H1 (cell line): ENCODE results near the gene GANAB. TPM values are rescaled to one million over a fixed set of nuclear protein-coding genes. Genes with fewer than 3 reads are reported as not detected.

Experiments
- CTCF ChIA-PET: fragments of 300-600 bp; sonication (Branson Sonifier 250); formaldehyde crosslinking; loops from one replicate; lab custom pipeline; 2021; ENCODE audit not compliant: partially characterized antibody; lab: Charles Lee
- POLR2A ChIA-PET: fragments of 300-600 bp; sonication (Branson Sonifier 250); formaldehyde crosslinking; loops from one replicate; lab custom pipeline; 2021; ENCODE audit warnings: inconsistent platforms; ENCODE audit not compliant: partially characterized antibody; lab: Charles Lee
- DNase-seq, 2 experiments: peaks; one replicate each; pipeline versions ENCODE4 v3.0.0 to v3.0.0-alpha.2; 2010 to 2022; ENCODE audit warnings: low spot score in 2 of 2, low read depth in 1 of 2, mixed read lengths in 1 of 2
- FAIRE-seq: peaks from 2 replicates; lab custom pipeline; 2011; peaks lifted over from hg19 to GRCh38; lab: Jason Lieb, UNC
- H2AFZ ChIP-seq: 2 replicates; pipeline ENCODE4 v1.8.1; 2012; ENCODE audit warnings: low read length, inconsistent platforms
- H2AK5ac ChIP-seq: 2 replicates; pipeline ENCODE4 v1.6.1; 2013; ENCODE audit warnings: low read depth, low read length
- H2BK120ac ChIP-seq: replicated peaks from 2 replicates; pipeline ENCODE3; 2013; ENCODE audit warnings: low read depth, low read length, inconsistent platforms
- H2BK12ac ChIP-seq: 2 replicates; pipeline ENCODE4 v1.6.1; 2013; ENCODE audit warnings: low read depth, low read length
- H2BK15ac ChIP-seq: 2 replicates; pipeline ENCODE4 v1.6.1; 2013; ENCODE audit warnings: low read length
- H2BK20ac ChIP-seq: 2 replicates; pipeline ENCODE4 v1.6.1; 2013; ENCODE audit warnings: low read length
- H2BK5ac ChIP-seq: 2 replicates; pipeline ENCODE4 v1.6.1; 2013; ENCODE audit warnings: low read depth, low read length
- H3K14ac ChIP-seq: 2 replicates; pipeline ENCODE4 v1.6.1; 2013; ENCODE audit warnings: inconsistent platforms; ENCODE audit not compliant: insufficient read length
- H3K18ac ChIP-seq: 2 replicates; pipeline ENCODE4 v1.6.1; 2013; ENCODE audit warnings: low read length; ENCODE audit errors: extremely low read depth
- H3K23ac ChIP-seq: 2 replicates; pipeline ENCODE4 v1.6.1; 2013; ENCODE audit warnings: inconsistent platforms; ENCODE audit not compliant: insufficient read length
- H3K23me2 ChIP-seq: 2 replicates; pipeline ENCODE4 v1.6.1; 2013; ENCODE audit warnings: low read depth, low read length
- H3K27ac ChIP-seq: 2 replicates; pipeline ENCODE4 v1.6.1; 2011; ENCODE audit warnings: low read depth, low read length, inconsistent platforms
- H3K27me3 ChIP-seq, 4 experiments: replicated peaks in 1 of 4; 1 replicate in 1 of 4; 2 replicates in 3 of 4; pipeline versions ENCODE4 v1.6.1 to v1.8.1; 2011 to 2013; ENCODE audit warnings: low read length in 3 of 4, mild to moderate bottlenecking in 3 of 4, inconsistent platforms in 2 of 4, mixed read lengths in 2 of 4, moderate library complexity in 1 of 4; ENCODE audit not compliant: control insufficient read depth in 3 of 4, insufficient read depth in 3 of 4; ENCODE audit errors: extremely low read depth in 1 of 4
- H3K36me3 ChIP-seq, 4 experiments: 2 replicates each; pipeline versions ENCODE4 v1.6.1 to v1.8.1; 2011 to 2013; ENCODE audit warnings: mild to moderate bottlenecking in 4 of 4, low read length in 3 of 4, moderate library complexity in 2 of 4, control low read depth in 1 of 4, inconsistent platforms in 1 of 4; ENCODE audit not compliant: insufficient read depth in 4 of 4, control insufficient read depth in 2 of 4
- H3K4ac ChIP-seq: replicated peaks from 2 replicates; pipeline ENCODE3; 2013; ENCODE audit warnings: low read length, low read depth, mixed read lengths, inconsistent platforms; ENCODE audit not compliant: insufficient read length
- H3K4me1 ChIP-seq, 4 experiments: replicated peaks in 1 of 4; 1 replicate in 1 of 4; 2 replicates in 3 of 4; pipeline versions ENCODE4 v1.6.1 to v1.8.1; 2011 to 2013; ENCODE audit warnings: low read length in 3 of 4, inconsistent platforms in 2 of 4, mixed read lengths in 1 of 4; ENCODE audit not compliant: insufficient read depth in 4 of 4, control insufficient read depth in 3 of 4
- H3K4me2 ChIP-seq, 2 experiments: 2 replicates each; pipeline versions ENCODE4 v1.6.1 to v1.8.1; 2011 to 2013; ENCODE audit warnings: low read depth in 2 of 2, low read length in 2 of 2, control low read depth in 1 of 2, inconsistent platforms in 1 of 2, mild to moderate bottlenecking in 1 of 2; ENCODE audit not compliant: insufficient read depth in 1 of 2
- H3K4me3 ChIP-seq, 4 experiments: fragments of 200-600, 300-600 bp in 1 of 4; sonication (generic), shearing (Covaris generic), sonication (Bioruptor Twin) in 1 of 4; 2 replicates each; pipeline versions ENCODE4 v1.5.1 to v1.8.1; 2011 to 2016; ENCODE audit warnings: low read length in 4 of 4, low read depth in 3 of 4, control low read depth in 2 of 4, inconsistent platforms in 2 of 4, mild to moderate bottlenecking in 2 of 4, mixed read lengths in 1 of 4, moderate library complexity in 1 of 4; ENCODE audit not compliant: insufficient read depth in 2 of 4; ENCODE audit errors: extremely low read depth in 1 of 4
- H3K56ac ChIP-seq: replicated peaks from 2 replicates; pipeline ENCODE3; 2013; ENCODE audit warnings: low read depth, mild to moderate bottlenecking, mixed read lengths, low read length, inconsistent platforms; ENCODE audit not compliant: insufficient read length
- H3K79me1 ChIP-seq: 2 replicates; pipeline ENCODE4 v1.6.1; 2013; ENCODE audit warnings: low read depth, low read length, control low read depth
- H3K79me2 ChIP-seq, 2 experiments: 2 replicates each; pipeline versions ENCODE4 v1.6.1 to v1.8.1; 2012 to 2013; ENCODE audit warnings: low read length in 2 of 2, mild to moderate bottlenecking in 2 of 2, inconsistent platforms in 1 of 2; ENCODE audit not compliant: insufficient read depth in 2 of 2, control insufficient read depth in 1 of 2
- H3K9ac ChIP-seq, 4 experiments: replicated peaks in 1 of 4; 1 replicate in 1 of 4; 2 replicates in 3 of 4; pipeline versions ENCODE4 v1.6.1 to v1.8.1; 2011 to 2013; ENCODE audit warnings: low read depth in 3 of 4, low read length in 3 of 4, control low read depth in 2 of 4, mild to moderate bottlenecking in 2 of 4, moderate library complexity in 2 of 4, inconsistent platforms in 1 of 4; ENCODE audit errors: extremely low read depth in 1 of 4
- H3K9me3 ChIP-seq, 2 experiments: 2 replicates each; pipeline versions ENCODE4 v1.6.1 to v1.8.1; 2012 to 2013; ENCODE audit warnings: mild to moderate bottlenecking in 2 of 2, moderate library complexity in 2 of 2, control low read depth in 1 of 2, inconsistent platforms in 1 of 2, low read depth in 1 of 2, low read length in 1 of 2, mixed read lengths in 1 of 2; ENCODE audit not compliant: insufficient read depth in 2 of 2
- H4K20me1 ChIP-seq, 2 experiments: replicated peaks in 1 of 2; 2 replicates each; pipeline versions ENCODE3 to v1.8.1; 2011 to 2013; ENCODE audit warnings: inconsistent platforms in 2 of 2, low read length in 2 of 2, mild to moderate bottlenecking in 1 of 2; ENCODE audit not compliant: insufficient read depth in 2 of 2, control insufficient read depth in 1 of 2
- H4K5ac ChIP-seq: 2 replicates; pipeline ENCODE4 v1.6.1; 2013; ENCODE audit warnings: low read length, low read depth, mixed read lengths, inconsistent platforms; ENCODE audit not compliant: insufficient read length
- H4K8ac ChIP-seq: 2 replicates; pipeline ENCODE4 v1.8.0; 2013; ENCODE audit warnings: mild to moderate bottlenecking, moderate library complexity, low read length, inconsistent platforms; ENCODE audit not compliant: insufficient read depth; ENCODE audit errors: extremely low read depth
- H4K91ac ChIP-seq: replicated peaks from 2 replicates; pipeline ENCODE3; 2013; ENCODE audit warnings: low read length, mixed read lengths, inconsistent platforms; ENCODE audit not compliant: insufficient read length
- RNF2 ChIP-seq: fragments of 200-900, 300-1000 bp; sonication (generic); IDR thresholded peaks from 2 replicates; pipeline ENCODE4 v1.7.1; 2016; ENCODE audit warnings: borderline replicate concordance, low read depth, mild to moderate bottlenecking, antibody characterized with exemption, low read length; ENCODE audit not compliant: poor library complexity, severe bottlenecking; ENCODE audit errors: missing control alignments
- WGBS, 2 experiments: shearing (Covaris generic) in 1 of 2; methylation state at CpG; one replicate each; pipeline versions ENCODE4 v1.1.6 to v1.1.7; 2013 to 2015; ENCODE audit warnings: low lambda C conversion rate in 2 of 2, mixed read lengths in 2 of 2, inconsistent platforms in 1 of 2, low coverage in 1 of 2, missing lambda C conversion rate in 1 of 2; ENCODE audit not compliant: insufficient replicate concordance in 2 of 2, insufficient coverage in 1 of 2, insufficient read length in 1 of 2; ENCODE audit errors: extremely low coverage in 1 of 2, missing lambda C conversion rate in 1 of 2; 5-methylcytosine and 5-hydroxymethylcytosine counted together
- polyA plus RNA-seq, 7 experiments: library from polyadenylated mRNA; depleted of rRNA in 3 of 7; stranded (reverse) in 5 of 7; unstranded in 2 of 7; fragments of >200 nt in 5 of 7; fragments of 200-250 nt in 2 of 7; gene quantifications; 1 replicate in 5 of 7; 2 replicates in 1 of 7; 4 replicates in 1 of 7; pipeline versions ENCODE4 v1.2.1 to v1.2.3, GENCODE V29; 2011 to 2013; ENCODE audit warnings: missing spikeins in 2 of 7, mixed read lengths in 2 of 7
- total RNA-seq: library from RNA; stranded (reverse); fragmentation: NEBNext Ultra II Directional; extraction: Animal tissue kit (Norgen Biotek cat#: 25700); gene quantifications from 2 replicates; pipeline ENCODE4 v1.2.1, GENCODE V29; 2021

GANAB gene
- total and polyA plus RNA-seq, 2 of the 8 experiments (the other 6 are each of a cell fraction or from before 2014, with no cell fraction given), result 289 to 330 TPM

GRCh38 chr11:62603072-62603408 lies 43.4 kb downstream of the GANAB start:
- Histone ChIP-seq H2AK5ac (no peak overlapping the region), H2BK120ac (no peak overlapping the region), H2BK12ac (no peak overlapping the region), H2BK5ac (0 out of 2 replicates have a peak overlapping the region, but pooled peaks have one; percentile 68), H3K18ac (peak overlapping the region; percentile 84), H4K8ac (peak overlapping the region; percentile 86), H4K5ac (no peak overlapping the region), H3K9ac (peak overlapping the region in 2 of 4 experiments; percentile 20 to 55; a peak in 2 of 7 replicates), H3K9me3 (no peaks in the 10 kb centered on the region), H3K56ac (no peak overlapping the region), H3K79me1 (no peaks in the 10 kb centered on the region; the same call in 1 of the 2 replicates), H3K14ac (no peak overlapping the region), H3K27ac (no peak overlapping the region), H3K27me3 (peaks cover 0 to 13% (median 11%) of the 10 kb centered on the region in 4 experiments; a peak in 6 of 7 replicates), H4K20me1 (peaks cover under 1 to 6% of the 10 kb centered on the region in 2 experiments), H3K4me1 (peaks cover 10 to 35% (median 17%) of the 10 kb centered on the region in 4 experiments), H3K4me2 (peak overlapping the region; percentile 72 to 83), H3K36me3 (peaks cover 5 to 8% (median 5%) of the 10 kb centered on the region in 4 experiments), H2BK15ac (peak overlapping the region; percentile 88; the same call in 1 of the 2 replicates), H3K23ac (no peak overlapping the region), H3K4me3 (peak overlapping the region; percentile 74 to 86 (median 84)), H3K4ac (no peak overlapping the region), H3K23me2 (peaks cover 17% of the 10 kb centered on the region; the same call in 1 of the 2 replicates), H3K79me2 (peaks cover 0 to 25% of the 10 kb centered on the region in 2 experiments; a peak in 2 of 4 replicates), H2BK20ac (no peak overlapping the region), H4K91ac (no peak overlapping the region), H2AFZ (no peak overlapping the region)
- WGBS, 2 experiments, result 36% methylated on average over 11 of the region's 13 CpGs; no CpG with 5 or more reads in 1 of the 2 experiments
- ChIA-PET CTCF (interaction anchor here (1.0 to 10.2 kb wide), 4 partner anchors 8 to 42 kb away, joined by 3 to 97 read pairs (median 10); partner anchors contain the start of genes EML3 and TUT1), POLR2A (interaction anchor here (0.8 to 15.8 kb wide), 9 partner anchors 7 to 238 kb away, joined by 3 to 235 read pairs (median 16); partner anchors contain the start of genes B3GAT3, C11orf98, CSKMT and EEF1G)
- no peak for TF ChIP-seq RNF2
- no peak for FAIRE-seq
- peak in 1 of 2 experiments; percentile 59 for DNase-seq
